ENCODE measurements around the gene WDR73. TPM values are rescaled to one million over a fixed set of nuclear protein-coding genes. Genes with fewer than 3 reads are reported as not detected.

Gene WDR73
- total RNA-seq, 1 donor from 2014 or later: 53.2 TPM

GRCh38 chr15:84634228-84634837 is 19.8 kb downstream of the WDR73 start:
- DNase-seq (ENCODE audit: low read depth, low spot score): no peak
- Mint-ChIP-seq H3K4me1 (peaks cover 31% of the 10 kb centered on the region), H3K27ac (ENCODE audit: unreplicated experiment) (no peak overlapping the region), H3K36me3 (ENCODE audit: low read depth) (peaks cover 6% of the 10 kb centered on the region), H3K4me3 (peak overlapping the region; percentile 56), H3K9me3 (no peaks in the 10 kb centered on the region), H3K27me3 (ENCODE audit: low read depth) (peaks cover 10% of the 10 kb centered on the region)
- TF ChIP-seq CTCF (conservative IDR thresholded peaks at IDR 0.05): no peak

- Mint-ChIP-seq H3K36me3 (ENCODE audit: low read depth) (peaks cover 6% of the 10 kb centered on the region), H3K27ac (ENCODE audit: unreplicated experiment) (no peak overlapping the region), H3K4me1 (peaks cover 31% of the 10 kb centered on the region), H3K4me3 (peak overlapping the region; percentile 92), H3K9me3 (no peaks in the 10 kb centered on the region), H3K27me3 (ENCODE audit: low read depth) (peaks cover 10% of the 10 kb centered on the region)
- no peak for TF ChIP-seq CTCF (conservative IDR thresholded peaks at IDR 0.05)
- peak; percentile 54 for DNase-seq (ENCODE audit: low read depth, low spot score)
Observed at GRCh38 chr15:84633311-84634227, 20.5 kb downstream of the WDR73 start.

- no peak for DNase-seq (ENCODE audit: low read depth, low spot score)
- Mint-ChIP-seq H3K4me3 (peak overlapping the region; percentile 96), H3K4me1 (peaks cover 31% of the 10 kb centered on the region), H3K36me3 (ENCODE audit: low read depth) (peaks cover 6% of the 10 kb centered on the region), H3K27me3 (ENCODE audit: low read depth) (peaks cover 10% of the 10 kb centered on the region), H3K9me3 (no peaks in the 10 kb centered on the region), H3K27ac (ENCODE audit: unreplicated experiment) (no peak overlapping the region)
- TF ChIP-seq CTCF (conservative IDR thresholded peaks at IDR 0.05): no peak
Observed at GRCh38 chr15:84631706-84632272, 22.3 kb downstream of the WDR73 start.

GRCh38 chr15:84629033-84629432 is 25.1 kb downstream of the WDR73 start:
- peaks cover 2% of the 10 kb centered on the region for H3K27me3 Mint-ChIP-seq (ENCODE audit: low read depth)
- H3K36me3 Mint-ChIP-seq (ENCODE audit: low read depth): peaks cover 17% of the 10 kb centered on the region
- H3K27ac Mint-ChIP-seq (ENCODE audit: unreplicated experiment): no peak overlapping the region
- H3K4me3 Mint-ChIP-seq: peak overlapping the region; percentile 73
- no peaks in the 10 kb centered on the region for H3K9me3 Mint-ChIP-seq
- TF ChIP-seq CTCF (conservative IDR thresholded peaks at IDR 0.05): no peak
- H3K4me1 Mint-ChIP-seq: peaks cover 22% of the 10 kb centered on the region
- DNase-seq (ENCODE audit: low read depth, low spot score): no peak

GRCh38 chr15:84625123-84625522 is 29.0 kb downstream of the WDR73 start:
- no peak for DNase-seq (ENCODE audit: low read depth, low spot score)
- H3K4me3 Mint-ChIP-seq: no peak overlapping the region
- no peak overlapping the region for H3K27ac Mint-ChIP-seq (ENCODE audit: unreplicated experiment)
- H3K36me3 Mint-ChIP-seq (ENCODE audit: low read depth): peaks cover 47% of the 10 kb centered on the region
- H3K27me3 Mint-ChIP-seq (ENCODE audit: low read depth): no peaks in the 10 kb centered on the region
- TF ChIP-seq CTCF (conservative IDR thresholded peaks at IDR 0.05): no peak
- H3K9me3 Mint-ChIP-seq: peaks cover 14% of the 10 kb centered on the region
- H3K4me1 Mint-ChIP-seq: no peaks in the 10 kb centered on the region
